GM12873 (cell line): ENCODE data around the gene MCM10.

Source experiments
- CTCF ChIP-seq: IDR thresholded peaks from 2 replicates; pipeline ENCODE4 v1.5.1; 2012; ENCODE audit warnings: low read depth, mild to moderate bottlenecking, moderate library complexity, low read length, control low read depth; ENCODE audit not compliant: insufficient read depth; ENCODE audit errors: missing control alignments

Gene MCM10

GRCh38 chr10:13121500-13121854, 39.9 kb upstream of the MCM10 start:
- no peak for TF ChIP-seq CTCF

- no peak for TF ChIP-seq CTCF
Measured at GRCh38 chr10:13136651-13137050, 24.7 kb upstream of the MCM10 start.

GRCh38 chr10:13139150-13139549, 22.2 kb upstream of the MCM10 start:
- TF ChIP-seq CTCF: no peak

GRCh38 chr10:13139676-13140075, 21.7 kb upstream of the MCM10 start:
- no peak for TF ChIP-seq CTCF

GRCh38 chr10:13140627-13141190, 20.6 kb upstream of the MCM10 start:
- TF ChIP-seq CTCF: no peak

GRCh38 chr10:13143766-13144165, 17.6 kb upstream of the MCM10 start:
- no peak for TF ChIP-seq CTCF

GRCh38 chr10:13144814-13145213, 16.5 kb upstream of the MCM10 start:
- TF ChIP-seq CTCF: no peak
